GM10266 (cell line): ENCODE results near the gene MEGF8.

Experiments
- DNase-seq: peaks from one replicate; pipeline ENCODE4 v3.0.0; 2012; ENCODE audit errors: extremely low spot score
- CTCF ChIP-seq: IDR thresholded peaks from 2 replicates; pipeline ENCODE4 v1.5.1; 2012; ENCODE audit warnings: mild to moderate bottlenecking, low read depth; ENCODE audit not compliant: control insufficient read depth, insufficient read depth; ENCODE audit errors: missing control alignments

The MEGF8 gene

GRCh38 chr19:42401365-42402303, 76.2 kb downstream of the MEGF8 start:
- peak; percentile 66 for TF ChIP-seq CTCF

GRCh38 chr19:42402376-42403116, 77.1 kb downstream of the MEGF8 start:
- TF ChIP-seq CTCF: no peak
- no peak for DNase-seq

More at GRCh38 chr19:42401365-42402303, 76.2 kb downstream of the MEGF8 start:
- peak; percentile 77 for DNase-seq

- TF ChIP-seq CTCF: no peak
- DNase-seq: no peak
Observed at GRCh38 chr19:42403586-42403985, 78.2 kb downstream of the MEGF8 start.

DNA sequence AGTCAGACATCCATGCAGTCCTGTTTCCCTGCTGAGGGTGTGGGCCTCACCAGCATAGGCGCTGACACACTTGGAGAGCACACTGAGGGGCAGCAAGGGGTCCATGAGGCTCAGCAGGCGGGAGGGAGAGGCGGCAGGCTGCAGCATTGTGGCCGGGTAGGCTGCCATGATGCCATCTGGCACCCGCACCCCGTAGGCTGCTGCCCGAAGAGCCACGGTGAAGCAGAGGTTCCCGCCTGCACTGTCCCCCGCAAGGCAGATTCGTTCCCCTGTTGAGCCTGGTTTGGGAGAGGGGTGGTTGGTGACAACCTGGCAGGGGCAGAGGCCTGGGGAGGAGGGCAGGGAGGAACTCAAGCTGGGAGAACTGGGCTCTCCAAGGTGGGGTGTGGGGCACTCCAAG, 80.7 kb downstream of the MEGF8 start:
- no peak for DNase-seq
- no peak for TF ChIP-seq CTCF

- DNase-seq: no peak
- TF ChIP-seq CTCF: no peak
Observed at GRCh38 chr19:42407085-42407815, 81.8 kb downstream of the MEGF8 start.

- no peak for TF ChIP-seq CTCF
- no peak for DNase-seq
Observed at GRCh38 chr19:42407816-42408175, 82.4 kb downstream of the MEGF8 start.

- DNase-seq: no peak
- TF ChIP-seq CTCF: no peak
Observed at GRCh38 chr19:42409477-42409876, 84.0 kb downstream of the MEGF8 start.
